ENCODE results near the gene NKAIN1. TPM values are rescaled to one million over a fixed set of nuclear protein-coding genes. Genes with fewer than 3 reads are reported as not detected.

Gene NKAIN1
- total and polyA plus RNA-seq, 2 experiments from 2014 or later = 14.7 to 56.7 TPM

- TF ChIP-seq CTCF (conservative IDR thresholded peaks at IDR 0.05; ENCODE audit: low read depth in 2 of 2) (peak; percentile 89 to 98), REST (IDR thresholded peaks at IDR 0.05; ENCODE audit: unreplicated experiment) (peak; percentile 33), NANOG (IDR thresholded peaks at IDR 0.05; ENCODE audit: borderline replicate concordance) (no peak), EZH2phosphoT487 (IDR thresholded peaks at IDR 0.05; ENCODE audit: unreplicated experiment) (no peak)
- no peak overlapping the region for H3K4me3 Mint-ChIP-seq
- no peaks in the 10 kb centered on the region for H3K9me3 Mint-ChIP-seq
Observed at GRCh38 chr1:31183927-31184554, 55.6 kb downstream of the NKAIN1 start.

GRCh38 chr1:31183126-31183525 is 56.6 kb downstream of the NKAIN1 start:
- Histone ChIP-seq H3K27ac (ENCODE audit: low read depth) (no peak overlapping the region), H3K4me1 (ENCODE audit: insufficient read depth) (no peaks in the 10 kb centered on the region; the same call in 1 of the 2 replicates), H3K27me3 (ENCODE audit: insufficient read depth) (no peaks in the 10 kb centered on the region), H3K4me3 (no peak overlapping the region), H3K79me2 (replicated peaks; ENCODE audit: insufficient read depth) (no peaks in the 10 kb centered on the region), H2AFZ (no peak overlapping the region), H3F3A (replicated peaks; ENCODE audit: low read depth) (0 out of 2 replicates have a peak, but pooled peaks cover 10% of the 10 kb centered on the region), H3K9me2 (ENCODE audit: insufficient read depth) (no peaks in the 10 kb centered on the region), H3K4me2 (no peak overlapping the region), H3K36me3 (ENCODE audit: insufficient read depth) (no peaks in the 10 kb centered on the region), H4K20me1 (replicated peaks; ENCODE audit: insufficient read depth) (no peaks in the 10 kb centered on the region; the same call in 1 of the 2 replicates)
- Mint-ChIP-seq H3K36me3 (ENCODE audit: low read depth) (peaks cover 16% of the 10 kb centered on the region), H3K4me3 (no peak overlapping the region), H3K4me1 (no peaks in the 10 kb centered on the region; the same call in 1 of the 3 replicates), H3K27ac (no peak overlapping the region), H3K9me3 (no peaks in the 10 kb centered on the region), H3K27me3 (ENCODE audit: insufficient read depth, low read depth, poor library complexity) (no peaks in the 10 kb centered on the region)
- ATAC-seq (no peak), DNase-seq (ENCODE audit: low spot score) (no peak)
- TF ChIP-seq EZH2 (IDR thresholded peaks at IDR 0.05; ENCODE audit: low read depth, unreplicated experiment) (no peak), CREB1 (CRISPR knock-in tag; IDR thresholded peaks at IDR 0.05; ENCODE audit: low read depth) (no peak), CTCF (conservative IDR thresholded peaks at IDR 0.05; ENCODE audit: low read depth in 2 of 2) (no peak), ZNF114 (CRISPR knock-in tag; IDR thresholded peaks at IDR 0.05) (no peak), ETS1 (IDR thresholded peaks at IDR 0.05) (no peak), JUNB (IDR thresholded peaks at IDR 0.05; ENCODE audit: unreplicated experiment) (no peak), STAT1 (IDR thresholded peaks at IDR 0.05; ENCODE audit: unreplicated experiment) (no peak)

More at GRCh38 chr1:31183927-31184554, 55.6 kb downstream of the NKAIN1 start:
- H3F3A ChIP-seq (replicated peaks; ENCODE audit: low read depth) = 0 out of 2 replicates have a peak, but pooled peaks cover 10% of the 10 kb centered on the region
- ATAC-seq = peak; percentile 47
- Mint-ChIP-seq H3K36me3 (ENCODE audit: low read depth) (peaks cover 13% of the 10 kb centered on the region), H3K4me1 (no peaks in the 10 kb centered on the region; the same call in 1 of the 3 replicates), H3K27ac (no peak overlapping the region), H3K27me3 (ENCODE audit: insufficient read depth, low read depth, poor library complexity) (no peaks in the 10 kb centered on the region)
- no peak overlapping the region for H3K4me2 ChIP-seq
- peak; percentile 90 for DNase-seq (ENCODE audit: low spot score)
- no peaks in the 10 kb centered on the region for H3K9me2 ChIP-seq (ENCODE audit: insufficient read depth)
- H3K79me2 ChIP-seq (replicated peaks; ENCODE audit: insufficient read depth) = no peaks in the 10 kb centered on the region
- H4K20me1 ChIP-seq (replicated peaks; ENCODE audit: insufficient read depth) = no peaks in the 10 kb centered on the region; the same call in 1 of the 2 replicates
- H3K27ac ChIP-seq (ENCODE audit: low read depth) = no peak overlapping the region
- H3K4me1 ChIP-seq (ENCODE audit: insufficient read depth) = no peaks in the 10 kb centered on the region; the same call in 1 of the 2 replicates
- no peak overlapping the region for H2AFZ ChIP-seq
- no peaks in the 10 kb centered on the region for H3K36me3 ChIP-seq (ENCODE audit: insufficient read depth)
- H3K27me3 ChIP-seq (ENCODE audit: insufficient read depth) = no peaks in the 10 kb centered on the region
- H3K4me3 ChIP-seq = no peak overlapping the region

Data from GM23338 (cell line).